ENCODE measurements around the gene CABLES1.

Gene CABLES1

DNA sequence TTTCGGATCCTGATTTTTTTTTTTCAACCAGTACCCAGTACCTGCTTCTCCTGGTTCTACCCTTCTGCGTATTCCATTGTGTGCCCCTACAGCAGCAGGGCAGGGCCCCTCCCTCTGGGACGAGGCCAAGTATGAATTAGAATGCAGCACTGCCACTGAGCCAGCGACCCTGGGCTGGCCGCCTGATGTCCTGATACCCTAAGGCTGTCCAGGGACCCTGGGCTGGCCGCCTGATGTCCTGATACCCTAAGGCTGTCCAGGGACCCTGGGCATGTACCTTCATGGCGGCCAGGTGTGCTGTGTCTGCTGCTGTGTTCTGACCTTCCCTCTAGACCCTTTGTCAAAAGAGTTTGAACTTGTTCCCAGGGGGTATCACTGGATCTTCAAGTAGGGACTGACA is 42.9 kb downstream of the CABLES1 start:
- Histone ChIP-seq H3K27me3 (ENCODE audit: low read length) (no peaks in the 10 kb centered on the region), H3K9me3 (ENCODE audit: insufficient read depth, low read length) (no peaks in the 10 kb centered on the region), H3F3A (ENCODE audit: insufficient read depth) (no peaks in the 10 kb centered on the region), H3K4me3 (ENCODE audit: insufficient read depth, low read length, poor library complexity, severe bottlenecking) (no peak overlapping the region), H3K79me2 (ENCODE audit: insufficient read depth, low read length) (no peaks in the 10 kb centered on the region), H4K20me1 (ENCODE audit: low read depth, low read length) (no peaks in the 10 kb centered on the region), H2AFZ (ENCODE audit: low read depth, low read length, severe bottlenecking) (no peak overlapping the region), H3K4me2 (ENCODE audit: low read depth, low read length, poor library complexity, severe bottlenecking) (no peak overlapping the region), H3K36me3 (ENCODE audit: low read length) (no peaks in the 10 kb centered on the region), H3K27ac (ENCODE audit: low read depth, low read length) (no peak overlapping the region), H3K9me2 (replicated peaks; ENCODE audit: insufficient read depth, low read length) (no peaks in the 10 kb centered on the region), H3K9ac (ENCODE audit: low read length) (no peak overlapping the region)
- no peak for TF ChIP-seq EZH2phosphoT487 (conservative IDR thresholded peaks at IDR 0.05; ENCODE audit: low read length)
- TF ChIP-seq, protein P1, sequence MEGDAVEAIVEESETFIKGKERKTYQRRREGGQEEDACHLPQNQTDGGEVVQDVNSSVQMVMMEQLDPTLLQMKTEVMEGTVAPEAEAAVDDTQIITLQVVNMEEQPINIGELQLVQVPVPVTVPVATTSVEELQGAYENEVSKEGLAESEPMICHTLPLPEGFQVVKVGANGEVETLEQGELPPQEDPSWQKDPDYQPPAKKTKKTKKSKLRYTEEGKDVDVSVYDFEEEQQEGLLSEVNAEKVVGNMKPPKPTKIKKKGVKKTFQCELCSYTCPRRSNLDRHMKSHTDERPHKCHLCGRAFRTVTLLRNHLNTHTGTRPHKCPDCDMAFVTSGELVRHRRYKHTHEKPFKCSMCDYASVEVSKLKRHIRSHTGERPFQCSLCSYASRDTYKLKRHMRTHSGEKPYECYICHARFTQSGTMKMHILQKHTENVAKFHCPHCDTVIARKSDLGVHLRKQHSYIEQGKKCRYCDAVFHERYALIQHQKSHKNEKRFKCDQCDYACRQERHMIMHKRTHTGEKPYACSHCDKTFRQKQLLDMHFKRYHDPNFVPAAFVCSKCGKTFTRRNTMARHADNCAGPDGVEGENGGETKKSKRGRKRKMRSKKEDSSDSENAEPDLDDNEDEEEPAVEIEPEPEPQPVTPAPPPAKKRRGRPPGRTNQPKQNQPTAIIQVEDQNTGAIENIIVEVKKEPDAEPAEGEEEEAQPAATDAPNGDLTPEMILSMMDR (IDR thresholded peaks at IDR 0.05; ENCODE audit: insufficient read depth, low read length, poor library complexity, severe bottlenecking): no peak

DNA sequence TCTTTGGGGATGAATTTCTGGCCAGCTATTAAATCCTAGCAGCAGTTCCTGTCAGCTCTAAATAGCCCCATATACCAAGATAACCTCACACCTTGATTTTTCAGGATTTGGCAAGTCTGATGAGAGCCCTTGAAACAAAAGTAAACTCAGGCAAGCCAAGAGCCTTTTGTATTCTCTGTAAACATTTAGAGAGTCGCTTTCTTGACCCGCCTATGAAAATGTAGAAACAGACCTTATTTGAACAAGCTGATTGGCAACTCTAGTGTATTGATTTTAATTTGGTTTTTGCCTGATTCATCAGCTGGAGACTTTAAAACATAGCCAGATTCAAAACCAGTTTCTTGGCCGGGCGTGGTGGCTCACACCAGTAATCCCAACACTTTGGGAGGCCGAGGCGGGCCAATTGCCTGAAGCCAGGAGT is 43.4 kb downstream of the CABLES1 start:
- Histone ChIP-seq H3K36me3 (ENCODE audit: low read length) (no peaks in the 10 kb centered on the region), H3K79me2 (ENCODE audit: insufficient read depth, low read length) (no peaks in the 10 kb centered on the region)
- no peak for TF ChIP-seq EZH2phosphoT487 (conservative IDR thresholded peaks at IDR 0.05; ENCODE audit: low read length)
- TF ChIP-seq, protein P1 (IDR thresholded peaks at IDR 0.05; ENCODE audit: insufficient read depth, low read length, poor library complexity, severe bottlenecking): no peak

DNA sequence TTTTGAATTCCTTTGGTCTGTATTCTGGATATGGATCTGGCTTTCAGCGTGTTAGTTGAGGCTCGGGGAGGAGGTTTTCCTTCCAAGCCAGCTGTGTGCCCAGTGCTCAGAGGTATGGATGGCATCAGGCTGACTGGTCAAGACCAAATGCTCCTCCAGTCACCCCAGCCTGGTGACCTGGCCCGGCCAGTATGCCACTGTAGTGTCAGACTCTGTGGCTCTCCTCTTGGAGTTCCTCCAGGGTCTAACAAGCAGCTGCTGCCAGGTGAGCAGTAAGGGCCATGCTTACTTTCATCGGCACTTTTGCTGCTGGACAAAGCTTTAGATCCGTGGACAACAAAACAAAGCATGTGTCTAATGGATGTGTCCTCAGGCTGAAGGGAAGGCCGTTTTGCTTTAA is 44.1 kb downstream of the CABLES1 start:
- Histone ChIP-seq H2AFZ (ENCODE audit: low read depth, low read length, severe bottlenecking) (no peak overlapping the region), H3K9me2 (replicated peaks; ENCODE audit: insufficient read depth, low read length) (no peaks in the 10 kb centered on the region), H3K9ac (ENCODE audit: low read length) (no peak overlapping the region), H3K9me3 (ENCODE audit: insufficient read depth, low read length) (no peaks in the 10 kb centered on the region), H3K4me3 (ENCODE audit: insufficient read depth, low read length, poor library complexity, severe bottlenecking) (no peak overlapping the region), H3F3A (ENCODE audit: insufficient read depth) (no peaks in the 10 kb centered on the region), H3K27ac (ENCODE audit: low read depth, low read length) (no peak overlapping the region), H3K36me3 (ENCODE audit: low read length) (no peaks in the 10 kb centered on the region), H3K79me2 (ENCODE audit: insufficient read depth, low read length) (no peaks in the 10 kb centered on the region), H3K27me3 (ENCODE audit: low read length) (no peaks in the 10 kb centered on the region), H3K4me2 (ENCODE audit: low read depth, low read length, poor library complexity, severe bottlenecking) (no peak overlapping the region), H4K20me1 (ENCODE audit: low read depth, low read length) (no peaks in the 10 kb centered on the region)
- no peak for TF ChIP-seq EZH2phosphoT487 (conservative IDR thresholded peaks at IDR 0.05; ENCODE audit: low read length)
- TF ChIP-seq, protein P1 (IDR thresholded peaks at IDR 0.05; ENCODE audit: insufficient read depth, low read length, poor library complexity, severe bottlenecking): no peak

More for the DNA sequence above, 43.4 kb downstream of the CABLES1 start:
- Histone ChIP-seq H3K9ac (ENCODE audit: low read length) (no peak overlapping the region), H3K27ac (ENCODE audit: low read depth, low read length) (no peak overlapping the region), H3K9me3 (ENCODE audit: insufficient read depth, low read length) (no peaks in the 10 kb centered on the region), H2AFZ (ENCODE audit: low read depth, low read length, severe bottlenecking) (no peak overlapping the region), H3K27me3 (ENCODE audit: low read length) (no peaks in the 10 kb centered on the region), H3K4me3 (ENCODE audit: insufficient read depth, low read length, poor library complexity, severe bottlenecking) (no peak overlapping the region), H3K4me2 (ENCODE audit: low read depth, low read length, poor library complexity, severe bottlenecking) (no peak overlapping the region), H4K20me1 (ENCODE audit: low read depth, low read length) (no peaks in the 10 kb centered on the region), H3F3A (ENCODE audit: insufficient read depth) (no peaks in the 10 kb centered on the region), H3K9me2 (replicated peaks; ENCODE audit: insufficient read depth, low read length) (no peaks in the 10 kb centered on the region)

All from SU-DHL-6 (cell line).